Karpas-422 (cell line): Measurements from ENCODE around the gene MYOM1. TPM values are rescaled to one million over a fixed set of nuclear protein-coding genes. Genes with fewer than 3 reads are reported as not detected.

Source experiments
- DNase-seq: peaks from one replicate; pipeline ENCODE4 v3.0.0-alpha.2; 2015
- H2AFZ ChIP-seq: fragments of 200-600 bp; sonication (generic); 2 replicates; pipeline ENCODE4 v1.6.1; 2014; ENCODE audit warnings: antibody characterized with exemption, low read length, mixed read lengths
- H3K27ac ChIP-seq: fragments of 200-600 bp; sonication (generic); 2 replicates; pipeline ENCODE4 v1.5.1; 2014; ENCODE audit warnings: mild to moderate bottlenecking, low read length, moderate library complexity
- H3K27me3 ChIP-seq: fragments of 200-600 bp; sonication (generic); 2 replicates; pipeline ENCODE4 v1.6.1; 2014; ENCODE audit warnings: low read length, mixed read lengths
- H3K36me3 ChIP-seq: fragments of 200-600 bp; sonication (generic); 2 replicates; pipeline ENCODE4 v1.6.1; 2014; ENCODE audit warnings: low read length, mixed read lengths; ENCODE audit not compliant: insufficient read depth
- H3K4me1 ChIP-seq: fragments of 200-600 bp; sonication (generic); 2 replicates; pipeline ENCODE4 v1.6.1; 2014; ENCODE audit warnings: mild to moderate bottlenecking, low read length, mixed read lengths
- H3K4me2 ChIP-seq: fragments of 200-600 bp; sonication (generic); 2 replicates; pipeline ENCODE4 v1.6.1; 2014; ENCODE audit warnings: low read length, low read depth, mild to moderate bottlenecking; ENCODE audit not compliant: poor library complexity, severe bottlenecking
- H3K4me3 ChIP-seq: fragments of 200-600 bp; sonication (generic); 2 replicates; pipeline ENCODE4 v1.5.1; 2014; ENCODE audit warnings: mild to moderate bottlenecking, antibody characterized with exemption, low read length, mixed read lengths
- H3K79me2 ChIP-seq: fragments of 200-600 bp; sonication (generic); 2 replicates; pipeline ENCODE4 v1.6.1; 2014; ENCODE audit warnings: mild to moderate bottlenecking, low read length, mixed read lengths
- H3K9ac ChIP-seq: fragments of 200-600 bp; sonication (generic); 2 replicates; pipeline ENCODE4 v1.6.0; 2014; ENCODE audit warnings: low read length
- H3K9me2 ChIP-seq: fragments of 200-600 bp; sonication (generic), shearing (Covaris generic); replicated peaks from 2 replicates; pipeline ENCODE4 v1.6.0; 2014; ENCODE audit warnings: mild to moderate bottlenecking, low read length, moderate library complexity; ENCODE audit not compliant: insufficient read depth
- H3K9me3 ChIP-seq: fragments of 300-700, 200-600 bp; sonication (generic); 2 replicates; pipeline ENCODE4 v1.6.1; 2014; ENCODE audit warnings: low read length, mixed read lengths
- H4K20me1 ChIP-seq: fragments of 200-600 bp; sonication (generic); 2 replicates; pipeline ENCODE4 v1.6.1; 2014; ENCODE audit warnings: mild to moderate bottlenecking, antibody characterized with exemption, low read length, low read depth; ENCODE audit not compliant: insufficient read depth
- total RNA-seq: library from RNA; depleted of rRNA; stranded (reverse); fragments of >200 nt; shearing (Covaris generic); gene quantifications from 2 replicates; pipeline ENCODE4 v1.2.3, GENCODE V29; 2014; ENCODE audit warnings: low replicate concordance

Gene MYOM1
- total RNA-seq, 1 experiment from 2014 or later = not detected

DNA sequence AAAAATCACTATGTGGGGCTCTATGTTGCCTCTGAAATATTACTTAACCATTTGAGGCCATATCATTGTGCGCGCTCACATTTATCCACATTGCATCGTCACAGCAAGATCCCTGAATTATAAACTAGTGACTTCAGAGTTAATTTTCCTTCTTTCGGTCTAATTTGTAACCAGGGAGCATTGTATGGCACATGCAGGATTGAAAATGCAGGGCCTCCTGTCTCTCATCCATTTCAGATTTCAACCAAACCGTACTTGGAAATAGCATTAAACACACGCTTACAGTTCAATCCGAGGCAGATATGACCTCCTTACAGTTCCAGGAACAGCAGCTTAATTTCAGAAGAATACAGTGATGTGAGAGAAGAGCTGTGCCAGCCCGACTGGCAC is 532 bp downstream of the MYOM1 start:
- H3K4me1 ChIP-seq = no peaks in the 10 kb centered on the region
- H4K20me1 ChIP-seq = no peaks in the 10 kb centered on the region
- H3K36me3 ChIP-seq = no peaks in the 10 kb centered on the region
- no peak overlapping the region for H3K4me2 ChIP-seq
- H3K79me2 ChIP-seq = no peaks in the 10 kb centered on the region
- no peaks in the 10 kb centered on the region for H3K27me3 ChIP-seq
- H3K9me3 ChIP-seq = no peaks in the 10 kb centered on the region
- H3K9ac ChIP-seq = no peak overlapping the region
- H2AFZ ChIP-seq = no peak overlapping the region
- no peak overlapping the region for H3K27ac ChIP-seq
- no peak overlapping the region for H3K4me3 ChIP-seq
- DNase-seq = no peak
- H3K9me2 ChIP-seq = no peaks in the 10 kb centered on the region

DNA sequence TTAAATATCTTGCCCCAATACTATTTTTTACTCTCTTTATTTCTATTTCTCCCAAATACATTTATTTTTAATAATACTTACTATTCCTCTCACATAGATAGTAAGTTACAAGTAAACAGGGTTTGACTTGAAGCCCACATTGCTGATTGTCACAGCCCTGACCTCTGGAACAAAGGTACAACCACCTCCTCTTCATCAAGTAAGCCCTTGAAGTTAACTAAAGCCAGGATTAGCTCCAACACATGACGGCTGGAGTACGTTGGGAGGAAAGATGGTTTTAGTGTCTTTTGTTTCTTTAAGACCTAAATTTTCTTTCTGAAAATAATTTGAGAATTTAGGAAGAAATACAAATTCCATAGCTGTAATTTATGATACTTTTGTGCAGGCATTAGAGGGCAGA is 949 bp downstream of the MYOM1 start:
- Histone ChIP-seq H3K27me3 (no peaks in the 10 kb centered on the region), H2AFZ (no peak overlapping the region), H3K4me2 (no peak overlapping the region), H3K4me3 (no peak overlapping the region), H3K9me2 (no peaks in the 10 kb centered on the region), H3K36me3 (no peaks in the 10 kb centered on the region), H3K79me2 (no peaks in the 10 kb centered on the region), H3K9ac (no peak overlapping the region), H3K9me3 (no peaks in the 10 kb centered on the region), H3K27ac (no peak overlapping the region), H4K20me1 (no peaks in the 10 kb centered on the region), H3K4me1 (no peaks in the 10 kb centered on the region)
- DNase-seq = no peak

DNA sequence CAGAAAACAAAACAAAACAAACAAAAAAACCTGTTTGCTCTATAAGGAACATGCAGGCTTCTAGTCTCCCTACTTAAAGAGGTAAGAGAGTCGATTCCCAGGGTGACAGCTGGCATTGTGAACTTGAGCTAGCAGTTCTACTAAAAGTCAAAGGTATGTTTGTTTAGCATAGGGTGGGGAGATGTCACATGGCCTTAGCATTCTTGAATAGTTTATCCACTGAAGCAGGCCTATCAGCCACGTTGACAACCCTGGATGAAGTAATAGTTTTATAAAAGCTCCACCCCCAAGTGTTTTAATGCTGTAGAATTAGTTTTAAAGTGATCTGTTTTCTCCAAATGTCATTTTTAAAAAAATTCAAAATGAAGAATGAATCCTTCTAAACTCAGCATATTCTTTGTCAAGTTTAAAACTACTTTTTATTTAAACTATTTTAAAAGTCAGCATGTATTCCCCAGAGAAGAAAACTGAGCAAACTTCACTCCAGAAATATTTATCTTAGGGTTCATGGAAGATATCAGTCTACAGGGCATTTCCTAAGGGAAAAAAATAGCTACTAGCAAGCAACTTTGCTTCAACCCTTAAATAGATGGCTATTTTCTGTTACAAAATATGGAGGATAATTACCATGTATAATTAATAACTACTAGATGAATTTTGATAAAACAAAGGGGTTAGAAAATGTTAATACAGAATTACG is 1.7 kb downstream of the MYOM1 start:
- H2AFZ ChIP-seq = no peak overlapping the region
- no peaks in the 10 kb centered on the region for H3K36me3 ChIP-seq
- H3K4me3 ChIP-seq = no peak overlapping the region
- no peak overlapping the region for H3K4me2 ChIP-seq
- no peaks in the 10 kb centered on the region for H4K20me1 ChIP-seq
- H3K9ac ChIP-seq = no peak overlapping the region
- no peaks in the 10 kb centered on the region for H3K9me2 ChIP-seq
- H3K79me2 ChIP-seq = no peaks in the 10 kb centered on the region
- H3K9me3 ChIP-seq = no peaks in the 10 kb centered on the region
- no peak overlapping the region for H3K27ac ChIP-seq
- DNase-seq = no peak
- H3K27me3 ChIP-seq = no peaks in the 10 kb centered on the region
- no peaks in the 10 kb centered on the region for H3K4me1 ChIP-seq

DNA sequence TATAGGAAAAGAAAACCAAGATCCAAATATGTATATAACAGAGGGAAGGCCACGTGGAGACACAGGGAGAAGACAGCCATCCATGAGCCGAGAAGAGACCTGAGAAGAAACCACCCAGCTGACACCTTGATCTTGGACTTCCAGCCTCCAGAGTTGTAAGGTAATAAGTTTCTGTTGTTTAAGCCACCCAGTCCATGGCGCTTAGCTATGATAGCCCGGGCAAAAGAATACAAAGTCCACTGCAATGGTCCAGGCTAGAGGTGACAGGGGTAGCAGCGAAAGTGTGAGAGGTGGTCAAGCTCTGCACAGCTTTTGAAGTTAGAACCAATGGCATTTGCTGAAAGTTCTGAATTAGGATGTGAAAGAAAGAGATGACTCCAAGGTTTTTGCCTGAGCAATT is 2.8 kb downstream of the MYOM1 start:
- no peaks in the 10 kb centered on the region for H3K79me2 ChIP-seq
- no peaks in the 10 kb centered on the region for H3K4me1 ChIP-seq
- no peaks in the 10 kb centered on the region for H3K9me2 ChIP-seq
- no peak for DNase-seq
- H3K27me3 ChIP-seq = no peaks in the 10 kb centered on the region
- H3K4me2 ChIP-seq = no peak overlapping the region
- H3K4me3 ChIP-seq = no peak overlapping the region
- H3K9me3 ChIP-seq = no peaks in the 10 kb centered on the region
- H2AFZ ChIP-seq = no peak overlapping the region
- no peaks in the 10 kb centered on the region for H3K36me3 ChIP-seq
- H3K9ac ChIP-seq = no peak overlapping the region
- no peaks in the 10 kb centered on the region for H4K20me1 ChIP-seq
- H3K27ac ChIP-seq = no peak overlapping the region

DNA sequence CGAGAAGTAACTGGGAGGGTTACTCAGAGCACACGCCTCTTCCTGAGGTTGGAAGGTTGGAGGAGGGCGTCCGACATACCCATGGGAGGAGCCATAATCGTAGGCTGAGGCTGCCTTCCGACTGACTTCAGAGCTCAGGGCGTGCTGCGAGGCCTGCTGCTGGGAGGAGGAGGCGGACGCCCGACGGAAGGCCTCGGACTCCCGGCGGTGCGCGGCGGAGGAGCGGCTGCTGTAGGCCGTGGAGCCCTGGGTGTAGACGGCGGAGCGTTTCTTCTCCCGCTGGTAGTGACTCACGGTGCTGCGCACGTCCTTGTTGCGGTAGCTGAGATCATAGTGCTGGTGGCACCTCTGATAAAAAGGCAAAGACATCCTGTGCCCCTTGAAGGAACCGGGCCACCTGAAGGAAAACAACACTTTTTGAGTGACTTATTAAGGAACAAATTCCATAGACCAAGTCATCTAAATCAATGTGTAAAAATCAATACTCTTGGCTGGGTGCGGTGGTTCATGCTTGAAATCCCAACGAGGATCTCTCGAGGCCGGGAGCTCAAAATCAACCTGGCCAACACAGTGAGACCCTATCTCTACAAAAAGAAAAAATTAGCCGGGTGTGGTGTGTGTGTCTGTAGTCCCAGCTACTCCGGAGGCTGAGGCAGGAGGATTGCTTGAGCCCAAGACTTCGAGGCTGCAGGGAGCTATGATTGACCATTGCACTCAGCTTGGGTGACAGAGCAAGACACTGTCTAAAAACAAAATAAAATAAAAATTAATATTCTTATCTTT is 4.7 kb downstream of the MYOM1 start:
- Histone ChIP-seq H3K9ac (no peak overlapping the region), H3K36me3 (no peaks in the 10 kb centered on the region), H2AFZ (no peak overlapping the region), H3K4me1 (no peaks in the 10 kb centered on the region), H3K4me3 (no peak overlapping the region), H3K4me2 (no peak overlapping the region), H3K9me2 (no peaks in the 10 kb centered on the region), H3K27ac (no peak overlapping the region), H3K79me2 (no peaks in the 10 kb centered on the region), H3K9me3 (no peaks in the 10 kb centered on the region), H3K27me3 (no peaks in the 10 kb centered on the region), H4K20me1 (no peaks in the 10 kb centered on the region)
- no peak for DNase-seq

DNA sequence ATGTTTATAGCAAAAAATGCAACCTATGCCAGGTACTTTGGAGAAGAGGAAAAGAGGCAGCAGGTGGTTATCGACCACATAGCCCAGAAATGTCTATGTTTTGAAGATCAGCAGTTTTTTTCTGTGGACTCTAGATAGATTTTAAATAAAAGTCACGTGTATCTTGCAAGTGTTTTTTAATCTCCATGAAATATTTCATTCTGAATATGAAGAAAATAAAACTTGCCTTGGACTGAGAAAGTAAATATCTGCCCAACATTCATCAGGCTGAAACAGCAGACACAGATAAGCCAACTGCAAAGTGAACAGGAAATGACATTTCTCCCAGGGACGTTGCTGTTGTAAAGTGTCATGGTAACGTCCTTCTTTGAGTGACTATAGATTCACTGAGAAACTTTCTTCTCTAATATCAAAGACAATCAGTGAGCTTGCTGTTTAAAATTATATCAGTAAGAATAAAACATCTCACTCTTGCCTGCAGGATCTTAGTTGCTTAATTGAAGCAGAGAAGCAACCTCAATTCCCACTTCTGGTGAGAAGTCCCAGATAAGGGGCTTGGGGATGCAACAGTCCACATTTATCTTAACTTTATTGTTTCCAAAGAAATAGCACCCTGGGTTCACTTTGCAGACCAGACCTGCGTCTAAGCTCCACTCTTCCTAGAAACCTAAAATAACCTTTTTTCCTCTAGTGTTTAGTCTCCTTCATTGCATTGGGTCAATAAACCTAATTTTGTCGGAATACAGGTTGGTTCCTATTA is 6.3 kb downstream of the MYOM1 start:
- Histone ChIP-seq H3K27ac (no peak overlapping the region), H3K4me2 (no peak overlapping the region), H3K36me3 (no peaks in the 10 kb centered on the region)

DNA sequence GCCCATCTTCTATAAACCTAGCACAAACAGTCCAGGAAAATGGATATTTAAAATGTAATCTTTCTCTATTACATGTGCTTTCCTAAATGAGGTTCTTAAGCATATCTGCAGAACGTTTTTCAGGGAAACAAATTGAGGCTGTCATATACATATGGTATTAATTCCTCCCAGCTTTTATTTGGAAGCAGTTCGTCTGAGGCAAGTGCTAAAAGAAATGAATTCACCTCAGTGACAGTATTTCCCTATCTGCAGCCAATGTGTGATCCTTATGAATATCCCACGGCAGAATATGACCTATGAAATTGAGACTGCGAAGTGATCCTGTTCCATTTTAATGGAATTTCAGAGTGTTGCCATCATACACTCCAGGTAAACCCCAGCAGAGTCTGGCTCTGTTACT is 7.1 kb downstream of the MYOM1 start:
- Histone ChIP-seq H3K36me3 (no peaks in the 10 kb centered on the region), H3K4me2 (no peak overlapping the region)

More for the DNA sequence above, 6.3 kb downstream of the MYOM1 start:
- no peak for DNase-seq
- H4K20me1 ChIP-seq = no peaks in the 10 kb centered on the region
- 0 out of 2 replicates have a peak overlapping the region, but pooled peaks have one; percentile 1 for H2AFZ ChIP-seq
- H3K9me2 ChIP-seq = no peaks in the 10 kb centered on the region
- H3K4me1 ChIP-seq = no peaks in the 10 kb centered on the region
- H3K27me3 ChIP-seq = no peaks in the 10 kb centered on the region
- H3K9ac ChIP-seq = no peak overlapping the region
- no peaks in the 10 kb centered on the region for H3K9me3 ChIP-seq
- no peak overlapping the region for H3K4me3 ChIP-seq
- H3K79me2 ChIP-seq = no peaks in the 10 kb centered on the region

More for the DNA sequence above, 7.1 kb downstream of the MYOM1 start:
- Histone ChIP-seq H3K4me3 (no peak overlapping the region), H3K9me2 (no peaks in the 10 kb centered on the region), H3K9me3 (no peaks in the 10 kb centered on the region), H3K9ac (no peak overlapping the region), H3K27ac (no peak overlapping the region), H4K20me1 (no peaks in the 10 kb centered on the region), H2AFZ (no peak overlapping the region; the same call in 1 of the 2 replicates), H3K79me2 (no peaks in the 10 kb centered on the region), H3K27me3 (no peaks in the 10 kb centered on the region), H3K4me1 (no peaks in the 10 kb centered on the region)
- no peak for DNase-seq
